Subcutaneous preadipocyte (primary cell): Measurements from ENCODE around the gene TECTB. TPM values are rescaled to one million over a fixed set of nuclear protein-coding genes. Genes with fewer than 3 reads are reported as not detected.

Experiments
- small RNA-seq: library from RNA; depleted of rRNA; stranded (forward); fragments of <200 nt; gene quantifications from one replicate; pipeline ENCODE3, GENCODE V24; 2012
- total RNA-seq: library from RNA; depleted of rRNA; stranded (reverse); fragments of >200 nt; gene quantifications from 2 replicates; pipeline ENCODE4 v1.2.3, GENCODE V29; 2012

The TECTB gene
- total RNA-seq, result not detected in 2 replicates

DNA sequence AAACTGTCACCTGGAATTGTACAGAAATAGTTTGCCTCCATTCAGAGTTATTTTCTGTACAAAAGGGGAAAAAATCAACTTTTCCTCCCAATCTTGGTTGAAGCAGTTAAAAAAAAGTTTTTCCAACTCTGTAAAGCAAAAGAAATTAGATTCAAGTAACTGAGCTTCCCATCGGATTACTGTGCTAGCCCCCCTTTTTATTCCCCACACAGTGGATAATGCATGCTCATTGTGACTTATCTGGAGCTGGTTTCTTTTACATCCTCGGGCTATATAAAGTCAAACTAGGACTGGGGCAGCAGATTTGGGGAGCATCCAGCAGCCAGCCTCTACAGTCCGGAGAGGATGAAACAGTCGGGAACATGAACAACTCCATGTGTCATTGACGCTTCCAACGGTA lies at the start of gene TECTB:
TECTB (plus strand) TSS at position 301 of the 400 bp plus-strand sequence. CDS start 335 bp downstream, outside the sequence.

Small RNAs within 50 kb of the gene (small RNA-seq; reads per million reads assigned to genes)
- gene MIR6715A, result not detected

Other genes starting within 250 kb of the TECTB start
- gene GPAM, start 99.6 kb upstream of the TECTB start, total RNA-seq, result 9.2 and 10.6 TPM in 2 replicates
- gene ACSL5, start 90.7 kb downstream of the TECTB start, total RNA-seq, result 1.4 and 2.6 TPM in 2 replicates
- 20.2 and 21.7 TPM in 2 replicates for gene ZDHHC6, start 163.5 kb downstream of the TECTB start, total RNA-seq
- gene VTI1A, start 163.8 kb downstream of the TECTB start, total RNA-seq, result 23.5 and 29.3 TPM in 2 replicates